Gastroesophageal sphincter (tissue), 4 donors: ENCODE data around the gene CELSR2. TPM values are rescaled to one million over a fixed set of nuclear protein-coding genes. Genes with fewer than 3 reads are reported as not detected.

ENCODE experiments used
- ATAC-seq: fragments of 150-250 bp; one replicate; pipeline ENCODE4 v1.9.1; 2016; ENCODE audit warnings: mild to moderate bottlenecking, moderate library complexity
- H3K27ac ChIP-seq, 4 donors: fragments of 200-600 bp; sonication (generic) in 3 of 4; 1 replicate in 3 of 4; 2 replicates in 1 of 4; pipeline ENCODE4 v1.5.1; 2016 to 2019
- H3K27me3 ChIP-seq: fragments of 200-600 bp; sonication (generic); one replicate; pipeline ENCODE4 v1.5.1; 2019
- H3K36me3 ChIP-seq, 2 donors: fragments of 200-600 bp; sonication (generic); one replicate each; pipeline ENCODE4 v1.5.1; 2019; ENCODE audit warnings: control low read depth in 1 of 2
- H3K4me1 ChIP-seq, 3 donors: fragments of 200-600 bp; sonication (generic); 1 replicate in 2 of 3; 2 replicates in 1 of 3; pipeline ENCODE4 v1.5.1; 2016 to 2019; ENCODE audit warnings: control low read depth in 2 of 3
- H3K4me3 ChIP-seq, 2 donors: fragments of 200-600 bp; sonication (generic); one replicate each; pipeline ENCODE4 v1.5.1; 2019; ENCODE audit warnings: mild to moderate bottlenecking in 1 of 2, moderate library complexity in 1 of 2
- H3K9me3 ChIP-seq, 3 donors: fragments of 200-600 bp; sonication (generic); one replicate each; pipeline ENCODE4 v1.5.1; 2017 to 2019; ENCODE audit warnings: control low read depth in 2 of 3
- CTCF ChIP-seq, 4 experiments: fragments of 200-600 bp in 2 of 4; fragments of 450-650 bp in 2 of 4; sonication (generic) in 1 of 4; IDR thresholded peaks; one replicate each; pipeline ENCODE4 v1.5.1; 2017 to 2019; ENCODE audit warnings: antibody characterized with exemption in 4 of 4, mild to moderate bottlenecking in 2 of 4, moderate library complexity in 2 of 4
- EP300 ChIP-seq: sonication (generic); formaldehyde crosslinking; IDR thresholded peaks from one replicate; pipeline ENCODE4 v1.6.1; 2017; ENCODE audit warnings: antibody characterized with exemption, mild to moderate bottlenecking
- POLR2A ChIP-seq, 2 donors: fragments of 450-650 bp; IDR thresholded peaks; one replicate each; pipeline ENCODE4 v1.6.1; 2017; ENCODE audit warnings: antibody characterized with exemption in 2 of 2, mild to moderate bottlenecking in 2 of 2, moderate library complexity in 1 of 2
- POLR2AphosphoS5 ChIP-seq: sonication (generic); formaldehyde crosslinking; IDR thresholded peaks from one replicate; pipeline ENCODE4 v1.6.1; 2017; ENCODE audit warnings: antibody characterized with exemption
- WGBS, 2 donors: methylation state at CpG; one replicate each; pipeline ENCODE4 v1.1.5; 2018; ENCODE audit warnings: low coverage in 1 of 2; 5-methylcytosine and 5-hydroxymethylcytosine counted together
- total RNA-seq, 4 donors: library from RNA; depleted of rRNA; stranded (reverse); fragments of >200 nt; gene quantifications; one replicate each; pipeline ENCODE4 v1.1.0, GENCODE V29; 2016

Gene CELSR2
- total RNA-seq, 4 donors from 2014 or later: 5.7 to 18.6 (median 9.1) TPM

GRCh38 chr1:109229531-109230127, 19.7 kb upstream of the CELSR2 start:
- Histone ChIP-seq H3K4me1 (peaks cover 0 to 16% (median 0%) of the 10 kb centered on the region in 3 donors), H3K9me3 (no peaks in the 10 kb centered on the region), H3K27ac (no peak overlapping the region), H3K4me3 (no peak overlapping the region), H3K36me3 (peaks cover 5 to 86% of the 10 kb centered on the region in 2 donors), H3K27me3 (no peaks in the 10 kb centered on the region)
- no peak for TF ChIP-seq EP300
- no peak for TF ChIP-seq CTCF (IDR thresholded peaks at IDR 0.05)
- no peak for TF ChIP-seq POLR2AphosphoS5
- no peak for TF ChIP-seq POLR2A (IDR thresholded peaks at IDR 0.05)
- 54% methylated on average over 3 to 5 of the region's 13 CpGs for WGBS, 2 donors
- no peak for ATAC-seq

- no peak overlapping the region for H3K27ac ChIP-seq
- peaks cover 0 to 7% (median 0%) of the 10 kb centered on the region in 3 donors for H3K4me1 ChIP-seq
- peaks cover 10 to 97% of the 10 kb centered on the region in 2 donors for H3K36me3 ChIP-seq
- ATAC-seq: no peak
- TF ChIP-seq POLR2AphosphoS5 (no peak), POLR2A (IDR thresholded peaks at IDR 0.05) (no peak)
- no peaks in the 10 kb centered on the region for H3K27me3 ChIP-seq
- H3K9me3 ChIP-seq: no peaks in the 10 kb centered on the region
- H3K4me3 ChIP-seq: no peak overlapping the region
- WGBS, 2 donors: 40 to 61% methylated on average over 3 of the region's 3 CpGs
Observed at GRCh38 chr1:109231066-109231465, 18.3 kb upstream of the CELSR2 start.

- Histone ChIP-seq H3K27ac (no peak overlapping the region), H3K27me3 (no peaks in the 10 kb centered on the region), H3K36me3 (peaks cover 10 to 93% of the 10 kb centered on the region in 2 donors), H3K9me3 (no peaks in the 10 kb centered on the region), H3K4me1 (peaks cover 0 to 6% (median 0%) of the 10 kb centered on the region in 3 donors), H3K4me3 (no peak overlapping the region)
- TF ChIP-seq EP300: no peak
- TF ChIP-seq CTCF (IDR thresholded peaks at IDR 0.05): no peak
- TF ChIP-seq POLR2A (IDR thresholded peaks at IDR 0.05): no peak
- no peak for TF ChIP-seq POLR2AphosphoS5
- no peak for ATAC-seq
- 100% methylated on average over 2 to 3 of the region's 7 CpGs for WGBS, 2 donors
Observed at GRCh38 chr1:109235137-109235536, 14.2 kb upstream of the CELSR2 start.

- no peak for TF ChIP-seq EP300
- H3K36me3 ChIP-seq: peaks cover 5 to 69% of the 10 kb centered on the region in 2 donors
Observed at GRCh38 chr1:109237512-109237911, 11.8 kb upstream of the CELSR2 start.

GRCh38 chr1:109238382-109238781, 11.0 kb upstream of the CELSR2 start:
- Histone ChIP-seq H3K27ac (peak overlapping the region in 1 of 4 donors; percentile 50), H3K9me3 (no peaks in the 10 kb centered on the region), H3K4me1 (peaks cover 0 to 32% (median 12%) of the 10 kb centered on the region in 3 donors), H3K36me3 (peaks cover 5 to 61% of the 10 kb centered on the region in 2 donors), H3K4me3 (no peak overlapping the region), H3K27me3 (peaks cover 4% of the 10 kb centered on the region)
- TF ChIP-seq EP300: no peak
- no peak for TF ChIP-seq CTCF (IDR thresholded peaks at IDR 0.05)
- no peak for TF ChIP-seq POLR2AphosphoS5
- no peak for TF ChIP-seq POLR2A (IDR thresholded peaks at IDR 0.05)
- 67% methylated on average over 2 of the region's 2 CpGs; no CpG with 5 or more reads in 1 of the 2 donors for WGBS, 2 donors
- no peak for ATAC-seq

More at GRCh38 chr1:109237512-109237911, 11.8 kb upstream of the CELSR2 start:
- H3K27me3 ChIP-seq: no peaks in the 10 kb centered on the region
- H3K9me3 ChIP-seq: no peaks in the 10 kb centered on the region
- H3K27ac ChIP-seq: no peak overlapping the region
- H3K4me3 ChIP-seq: no peak overlapping the region
- ATAC-seq: no peak
- H3K4me1 ChIP-seq: peaks cover 0 to 29% (median 12%) of the 10 kb centered on the region in 3 donors
- 80% methylated on average over 2 of the region's 3 CpGs; no CpG with 5 or more reads in 1 of the 2 donors for WGBS, 2 donors

- ATAC-seq: no peak
- Histone ChIP-seq H3K4me1 (peaks cover 0 to 32% (median 12%) of the 10 kb centered on the region in 3 donors), H3K27me3 (peaks cover 4% of the 10 kb centered on the region), H3K4me3 (no peak overlapping the region), H3K27ac (peak overlapping the region in 3 of 4 donors; percentile 50 to 73 (median 70)), H3K9me3 (no peaks in the 10 kb centered on the region), H3K36me3 (peaks cover 5 to 54% of the 10 kb centered on the region in 2 donors)
- no peak for TF ChIP-seq POLR2AphosphoS5
- TF ChIP-seq CTCF (IDR thresholded peaks at IDR 0.05): no peak
- no peak for TF ChIP-seq POLR2A (IDR thresholded peaks at IDR 0.05)
- no CpG with 5 or more reads among the region's 5 CpGs for WGBS, 2 donors
Observed at GRCh38 chr1:109239047-109239408, 10.3 kb upstream of the CELSR2 start.
